ENCODE measurements around the gene SVOP. TPM values are rescaled to one million over a fixed set of nuclear protein-coding genes. Genes with fewer than 3 reads are reported as not detected.
A peak's percentile ranks its signal among the peaks of the same experiment; 100 is the strongest.

SVOP gene
- total RNA-seq, 4 donors from 2014 or later = under 0.01 to 0.33 (median 0.06) TPM; not detected in 1

GRCh38 chr12:108886873-108887629, 133.8 kb downstream of the SVOP start:
- no peak overlapping the region for H3K27ac ChIP-seq (replicated peaks in 1 of 4)
- H3K9me3 ChIP-seq = peaks cover 0 to 13% (median 0%) of the 10 kb centered on the region in 4 donors
- intact Hi-C loops (cut with DNase I) = no loop called here
- no peak for DNase-seq (ENCODE audit: extremely low spot score)
- TF ChIP-seq POLR2A (IDR thresholded peaks at IDR 0.05; ENCODE audit: low read depth) (no peak), CTCF (IDR thresholded peaks at IDR 0.05) (no peak), EP300 (IDR thresholded peaks at IDR 0.05) (no peak), POLR2AphosphoS5 (IDR thresholded peaks at IDR 0.05) (no peak)
- H3K4me3 ChIP-seq = no peak overlapping the region
- no peaks in the 10 kb centered on the region for H3K4me1 ChIP-seq
- no peaks in the 10 kb centered on the region for H3K27me3 ChIP-seq
- no peaks in the 10 kb centered on the region for H3K36me3 ChIP-seq
- 83% methylated on average over 9 of the region's 9 CpGs for WGBS

GRCh38 chr12:108884116-108885012, 136.5 kb downstream of the SVOP start:
- 59% methylated on average over 16 of the region's 16 CpGs for WGBS
- no peak overlapping the region for H3K27ac ChIP-seq (replicated peaks in 1 of 4)
- TF ChIP-seq CTCF (IDR thresholded peaks at IDR 0.05) = peak; percentile 10 to 50 (median 34)
- no peak for TF ChIP-seq EP300 (IDR thresholded peaks at IDR 0.05)
- H3K9me3 ChIP-seq = no peaks in the 10 kb centered on the region
- no peaks in the 10 kb centered on the region for H3K4me1 ChIP-seq
- no peak overlapping the region for H3K4me3 ChIP-seq
- no peaks in the 10 kb centered on the region for H3K36me3 ChIP-seq
- peaks cover 0 to 6% (median 0%) of the 10 kb centered on the region in 4 donors for H3K27me3 ChIP-seq
- no peak for DNase-seq (ENCODE audit: extremely low spot score)
- intact Hi-C loops (cut with DNase I) = no loop called here

GRCh38 chr12:108881953-108882352, 138.9 kb downstream of the SVOP start:
- no peak for DNase-seq (ENCODE audit: extremely low spot score)
- no peak for TF ChIP-seq POLR2AphosphoS5 (IDR thresholded peaks at IDR 0.05)
- TF ChIP-seq POLR2A (IDR thresholded peaks at IDR 0.05; ENCODE audit: low read depth) = no peak
- TF ChIP-seq CTCF (IDR thresholded peaks at IDR 0.05) = no peak
- no peak for TF ChIP-seq EP300 (IDR thresholded peaks at IDR 0.05)
- H3K27ac ChIP-seq (replicated peaks in 1 of 4) = no peak overlapping the region
- H3K27me3 ChIP-seq = peaks cover 0 to 6% (median 0%) of the 10 kb centered on the region in 4 donors
- 82% methylated on average over 3 of the region's 3 CpGs for WGBS
- H3K36me3 ChIP-seq = no peaks in the 10 kb centered on the region
- H3K4me3 ChIP-seq = no peak overlapping the region
- intact Hi-C loops (cut with DNase I) = no loop called here
- H3K4me1 ChIP-seq = no peaks in the 10 kb centered on the region
- H3K9me3 ChIP-seq = no peaks in the 10 kb centered on the region

GRCh38 chr12:108879615-108880254, 141.1 kb downstream of the SVOP start, which contains the start of gene DAO:
Gene DAO, plus strand, starts transcription at chr12:108880092. Its CDS starts 4,915 bp downstream, at chr12:108885007.
- no peaks in the 10 kb centered on the region for H3K9me3 ChIP-seq
- TF ChIP-seq POLR2A (IDR thresholded peaks at IDR 0.05; ENCODE audit: low read depth) = no peak
- TF ChIP-seq EP300 (IDR thresholded peaks at IDR 0.05) = no peak
- no peaks in the 10 kb centered on the region for H3K4me1 ChIP-seq
- no peaks in the 10 kb centered on the region for H3K36me3 ChIP-seq
- intact Hi-C loops (cut with DNase I) = no loop called here
- no peak within 1 kb of the TSS for H3K27ac ChIP-seq (replicated peaks in 1 of 4)
- DNase-seq (ENCODE audit: extremely low spot score) = no peak
- H3K4me3 ChIP-seq = no peak within 1 kb of the TSS
- WGBS = 67% methylated on average over 12 of the region's 16 CpGs
- H3K27me3 ChIP-seq = peaks cover 0 to 6% (median 0%) of the 10 kb centered on the region in 4 donors
